ENCODE measurements around the gene SAE1.
A peak's percentile ranks its signal among the peaks of the same experiment; 100 is the strongest.

SAE1 gene

DNA sequence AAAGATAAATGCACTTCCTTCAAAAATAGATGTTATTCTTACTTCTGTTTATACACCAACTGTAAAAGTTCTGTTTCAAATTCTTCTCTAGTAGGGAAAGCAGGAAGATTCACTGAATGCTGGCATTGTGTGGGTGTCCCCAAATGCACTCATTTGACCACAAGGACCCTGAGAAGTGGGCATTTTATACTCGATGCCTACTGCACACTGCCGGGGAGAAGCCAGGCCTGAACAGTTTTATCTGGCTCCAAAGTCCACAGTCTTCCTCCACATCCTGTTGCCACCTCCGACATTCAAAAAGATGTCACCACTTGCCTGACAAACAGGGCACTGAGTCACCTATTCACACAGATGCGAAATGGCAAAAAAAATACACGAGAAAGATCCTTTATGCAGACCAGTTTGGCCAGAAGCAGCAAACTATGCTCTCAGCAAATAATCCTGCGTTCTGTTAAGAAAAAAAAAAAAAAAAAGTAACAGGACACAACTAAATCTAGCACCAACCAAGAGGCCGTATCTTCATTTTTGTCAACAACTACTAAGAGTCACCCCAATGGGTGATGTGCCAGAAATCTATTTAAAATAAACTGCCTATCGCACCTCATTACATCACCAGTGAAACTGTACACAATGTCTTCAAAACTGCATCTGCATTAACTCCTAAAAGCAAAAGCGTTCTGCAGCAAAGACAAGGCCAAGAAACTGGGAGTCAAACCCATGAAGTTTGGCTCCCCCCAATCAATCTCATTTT, 23.3 kb upstream of the SAE1 start:
- peak in 1 of 2 experiments; percentile 40 for DNase-seq

DNA sequence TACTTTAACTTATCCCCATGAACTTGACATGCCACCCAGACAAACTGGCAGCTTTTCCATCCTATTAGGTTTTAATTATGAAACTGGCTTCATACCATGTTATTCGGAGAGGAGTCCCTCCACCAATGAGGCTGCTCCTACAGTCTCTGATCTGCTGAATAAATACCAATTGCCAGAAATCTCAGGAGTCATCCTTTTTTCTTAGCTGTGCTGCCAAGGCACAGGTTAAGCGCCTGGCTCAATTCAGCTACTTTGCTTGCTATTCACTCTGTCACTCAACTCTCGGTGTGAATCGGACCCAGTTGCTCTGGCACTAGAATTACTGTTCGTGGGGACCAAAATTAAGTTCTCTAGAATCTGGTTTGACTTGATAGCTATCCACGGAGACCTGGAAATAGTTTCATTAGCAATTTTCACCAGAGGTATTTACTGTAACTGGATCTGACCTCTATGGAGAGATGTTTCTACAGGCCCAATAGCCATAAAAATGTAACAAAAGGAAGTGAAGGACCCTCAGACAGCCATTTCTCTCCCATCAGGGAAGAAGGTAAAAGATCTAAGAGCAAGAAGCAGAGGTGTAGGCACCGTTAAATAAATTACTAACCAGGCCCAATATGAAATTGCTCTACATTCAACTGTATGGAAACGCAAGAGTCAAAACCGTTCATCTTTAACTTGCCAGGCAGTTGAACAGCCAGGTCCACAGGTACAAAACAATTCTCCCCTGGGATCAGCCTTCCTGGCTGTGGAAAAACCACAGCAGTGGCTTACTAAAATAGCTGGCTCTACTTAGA, 22.5 kb upstream of the SAE1 start:
- no peak for DNase-seq

DNA sequence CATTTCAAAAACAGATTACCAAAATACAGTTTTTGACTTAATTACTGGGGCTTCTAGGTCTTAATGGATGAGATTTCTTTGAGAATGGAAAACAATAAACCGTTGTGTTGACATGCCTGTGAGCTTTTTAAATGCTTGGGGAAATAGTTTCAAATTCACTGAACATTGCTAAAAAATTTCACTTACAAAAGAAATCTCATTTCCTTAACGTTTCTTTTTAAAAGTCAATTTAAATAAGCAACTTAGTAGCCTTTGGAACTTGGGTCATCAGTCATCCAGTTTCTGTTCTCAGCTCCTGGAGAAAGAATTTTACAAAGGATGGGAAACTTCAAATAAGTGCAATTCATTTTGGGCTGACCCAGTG, 21.5 kb upstream of the SAE1 start:
- no peak for DNase-seq

DNA sequence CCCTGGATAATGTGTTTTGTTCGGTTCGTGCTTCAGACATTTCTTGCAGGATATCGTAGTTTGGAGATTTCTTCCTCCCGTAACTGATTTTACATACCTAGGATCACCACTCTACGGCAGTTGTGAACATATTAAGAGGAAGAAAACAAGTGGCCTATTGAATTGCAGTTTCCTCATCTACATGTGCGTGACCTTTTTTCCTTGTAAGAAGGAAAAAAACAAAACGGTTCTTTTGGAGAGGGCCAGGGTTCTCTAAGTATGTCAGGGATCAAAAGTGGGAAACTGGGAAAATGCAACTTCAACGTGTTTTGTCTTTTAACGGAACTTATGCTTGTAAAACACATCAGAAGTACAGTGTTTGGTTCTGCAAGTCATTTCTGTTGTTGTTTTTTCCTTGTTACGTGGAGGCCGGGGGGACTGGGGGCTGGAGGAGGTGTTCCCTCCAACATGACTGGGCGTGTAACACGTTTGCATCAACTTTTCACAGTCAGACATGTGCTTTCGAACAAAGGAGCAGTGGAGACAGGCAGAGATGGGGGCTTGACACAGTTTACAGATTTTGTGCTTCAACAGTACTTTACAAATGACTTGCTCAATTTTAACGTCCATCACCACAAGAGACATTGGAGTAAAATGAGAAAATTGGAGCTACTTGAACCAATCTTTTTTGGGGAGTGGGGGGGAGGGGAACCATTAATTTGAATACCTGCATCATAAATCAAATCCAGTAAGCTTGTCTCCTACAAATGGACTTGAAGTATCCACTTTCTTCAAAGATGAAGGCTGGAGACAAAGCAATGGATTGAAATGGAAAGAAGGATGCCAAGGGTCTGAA, 20.9 kb upstream of the SAE1 start:
- DNase-seq = peak; percentile 47 to 63

DNA sequence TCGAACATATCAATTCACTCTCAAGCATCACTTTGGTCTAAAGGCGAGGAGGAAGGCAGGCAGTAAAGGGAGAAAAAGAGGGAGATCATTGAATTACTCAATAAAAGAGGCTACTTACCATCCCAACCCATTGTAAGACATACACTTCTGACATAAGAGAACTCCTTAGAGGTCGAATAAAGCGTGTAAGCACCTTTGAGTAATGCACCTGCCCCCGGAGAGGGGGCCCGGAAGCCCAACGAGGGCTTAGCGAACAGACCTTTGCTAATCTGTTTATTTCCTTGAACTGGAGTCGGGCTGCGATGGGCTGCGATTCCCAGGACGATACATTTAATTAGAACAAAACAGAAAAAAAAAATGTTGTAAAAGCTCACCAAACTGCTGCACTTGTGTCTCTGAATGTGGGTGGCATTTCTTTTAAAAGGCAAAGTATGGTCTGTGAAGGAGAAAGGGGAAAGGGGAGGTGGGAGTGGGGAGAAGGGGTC, 20.1 kb upstream of the SAE1 start:
- peak; percentile 45 to 72 for DNase-seq

DNA sequence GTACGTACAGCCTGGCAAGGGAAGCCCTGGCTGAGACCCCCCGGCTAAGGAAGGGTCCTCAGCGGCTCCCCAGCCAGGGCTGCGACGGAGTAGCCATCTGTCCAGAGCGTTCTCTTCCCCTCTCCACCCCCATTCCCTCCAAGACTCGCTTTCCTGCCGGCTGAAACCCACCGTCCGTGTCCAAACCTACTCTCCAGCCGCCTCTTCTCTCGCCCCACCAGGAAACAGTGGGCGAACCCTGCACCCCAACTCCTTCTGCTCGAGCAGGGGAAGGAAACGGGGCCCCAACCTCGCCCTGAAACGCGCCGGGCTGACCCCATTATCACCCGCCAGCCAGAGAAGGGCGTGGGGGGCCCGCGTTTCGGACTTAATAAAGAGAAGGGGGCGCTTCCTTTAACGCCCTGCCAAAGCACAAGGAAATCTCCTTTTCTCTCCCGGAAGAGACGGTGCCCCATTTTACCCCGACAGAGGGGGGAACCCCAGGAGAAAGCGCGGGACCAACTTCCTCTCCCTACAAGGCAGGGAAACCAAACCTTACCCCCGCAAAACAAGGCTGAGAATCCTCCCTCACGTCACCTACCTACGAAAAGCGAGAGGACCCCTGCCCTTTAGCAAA, 19.5 kb upstream of the SAE1 start:
- peak; percentile 26 to 51 for DNase-seq

DNA sequence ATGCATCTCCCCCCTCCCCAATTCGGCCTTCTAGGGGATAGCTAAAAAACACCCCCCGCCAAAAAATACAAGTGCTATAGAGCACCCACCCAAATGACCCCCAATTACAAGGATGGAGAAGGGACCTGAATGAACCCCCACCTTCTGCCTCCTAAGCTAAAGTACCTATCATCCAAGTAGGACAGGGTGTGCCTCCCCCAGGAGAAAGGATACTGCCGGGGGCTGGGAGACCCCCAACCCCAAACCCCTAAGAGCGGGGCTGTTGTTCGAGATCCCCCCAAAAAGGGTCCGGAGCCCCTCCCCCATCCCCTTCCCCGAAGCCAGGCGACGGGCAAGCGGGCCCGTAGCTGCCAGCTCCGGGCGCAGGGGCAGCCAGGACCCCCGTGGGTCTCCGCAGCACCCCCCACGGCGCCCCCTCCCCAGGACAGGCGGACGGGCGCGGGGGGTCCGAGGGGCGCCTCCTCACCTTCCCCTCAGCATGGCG, 18.9 kb upstream of the SAE1 start:
- no peak for DNase-seq

DNA sequence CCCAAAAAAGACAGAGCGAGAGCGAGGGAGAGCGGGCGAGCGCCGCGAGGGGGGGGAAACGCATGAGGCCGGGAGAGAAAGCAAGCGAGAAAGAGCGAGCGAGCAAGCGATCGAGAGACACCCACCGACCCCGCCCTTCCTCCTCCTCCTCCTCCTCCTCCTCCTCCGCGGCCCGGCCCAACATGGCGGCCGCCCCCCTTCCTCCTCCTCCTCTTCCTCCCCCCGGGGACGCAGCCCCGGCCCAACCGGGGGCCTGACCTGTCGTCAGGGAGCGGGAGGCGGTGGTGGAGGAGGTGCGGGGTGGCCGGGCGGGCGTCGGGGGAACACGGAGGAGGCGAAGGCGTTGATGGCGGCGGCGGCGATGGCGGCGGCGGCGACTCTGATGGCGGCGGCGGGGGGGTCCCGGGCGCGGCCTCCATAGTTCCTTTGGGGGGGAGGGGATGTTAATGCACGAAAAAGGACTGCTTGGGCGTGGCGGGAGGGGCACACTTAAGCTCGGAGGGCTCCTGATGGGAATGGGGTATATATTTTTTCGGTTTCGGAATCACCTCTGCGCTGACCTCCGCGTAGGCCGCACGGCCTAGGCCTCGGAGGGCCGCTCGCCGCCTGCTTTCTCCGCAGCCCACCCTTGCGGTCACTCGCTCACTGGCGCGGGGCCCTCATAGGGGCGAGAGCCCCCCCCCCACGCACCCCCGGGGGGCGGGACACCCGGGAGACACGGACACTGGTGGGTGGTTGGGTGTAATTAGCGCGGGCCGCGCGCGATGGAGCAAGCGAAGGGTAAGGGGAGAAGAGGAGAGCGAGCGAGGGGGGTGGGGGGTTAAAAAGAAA, 18.3 kb upstream of the SAE1 start:
- peak; percentile 85 to 93 for DNase-seq

DNA sequence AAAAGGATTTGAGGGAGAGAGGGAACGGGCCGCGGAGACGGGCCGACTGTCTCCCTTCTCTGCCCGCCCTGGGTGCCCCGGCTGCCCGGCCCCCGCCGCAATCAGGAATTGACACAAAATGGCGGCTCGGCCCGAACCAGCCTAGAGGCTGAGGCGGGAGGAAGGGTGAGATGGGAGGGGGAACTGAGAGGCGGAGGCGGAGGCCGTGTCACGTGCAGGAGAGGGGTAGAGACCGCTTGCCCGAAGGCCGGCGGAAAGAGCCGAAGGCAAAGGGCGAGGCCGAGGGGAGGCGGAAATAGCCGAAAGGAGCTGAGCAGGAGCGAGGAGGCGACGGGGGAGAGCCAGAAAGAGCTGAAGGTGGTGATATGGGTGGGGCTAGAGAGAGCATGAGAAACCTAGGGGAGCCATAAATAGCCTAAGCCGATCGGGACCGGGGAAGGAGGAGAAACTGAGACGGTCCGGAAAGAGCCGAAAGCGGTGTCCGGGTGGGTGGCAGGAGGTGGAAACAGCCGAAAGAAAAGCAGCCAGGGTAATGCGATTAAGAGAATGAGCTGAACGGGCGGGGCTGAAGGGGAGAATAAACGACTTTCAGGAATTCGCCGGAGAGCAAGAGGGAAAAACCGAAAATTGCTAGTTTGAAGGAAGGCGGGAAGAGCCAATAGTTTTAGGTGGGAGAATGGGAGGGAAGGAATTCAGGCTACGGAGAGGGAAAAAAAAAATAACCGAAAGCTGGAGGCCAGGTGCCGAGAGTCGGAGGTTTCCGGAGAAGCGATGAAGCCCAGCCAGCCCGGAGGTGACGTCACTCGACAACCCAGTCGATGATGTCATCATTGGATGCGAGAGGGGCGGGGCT, 17.4 kb upstream of the SAE1 start, which contains the start of gene ZC3H4:
TSS of gene ZC3H4 (minus strand) at position 780 of the 853 bp plus-strand sequence. CDS start 1,192 bp downstream, outside the sequence.
- peak; percentile 98 to 100 for DNase-seq

DNA sequence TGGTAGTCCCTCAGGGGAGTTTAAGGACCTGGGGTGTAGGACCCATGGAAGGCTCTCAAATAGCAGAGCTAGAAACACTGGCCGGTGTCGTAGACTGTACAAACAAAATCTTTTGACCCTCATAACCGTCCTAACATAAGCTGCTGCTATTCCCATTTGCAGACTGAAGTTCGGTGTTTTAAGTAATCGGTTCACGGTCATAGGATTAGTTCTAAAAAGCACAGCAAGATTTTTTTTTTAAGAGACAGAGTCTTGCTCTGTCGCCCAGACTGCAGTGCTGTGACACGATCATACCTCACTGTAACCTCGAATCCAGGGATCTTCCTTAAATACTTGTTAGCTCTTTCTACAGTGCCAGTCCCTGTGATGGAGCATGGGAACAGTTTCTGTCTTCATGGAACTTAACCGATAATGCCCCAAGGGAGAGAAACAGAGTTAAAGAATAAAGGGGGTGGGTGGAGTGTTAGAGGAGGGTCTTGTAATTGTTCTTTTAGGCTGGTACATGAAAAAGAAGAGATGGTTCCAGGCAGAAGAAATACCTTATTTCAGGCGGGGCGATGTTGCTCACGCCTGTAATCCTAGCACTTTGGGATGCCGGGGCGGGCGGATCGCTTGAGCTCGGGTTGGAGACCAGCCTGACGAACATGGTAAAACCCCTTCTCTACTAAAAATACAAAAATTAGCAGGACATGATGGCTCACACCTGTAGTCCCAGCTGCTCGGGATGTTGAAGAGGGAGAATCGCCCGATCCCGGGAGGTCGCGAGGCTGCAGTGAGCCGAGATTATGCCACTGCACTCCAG, 16.6 kb upstream of the SAE1 start:
- no peak for DNase-seq

DNA sequence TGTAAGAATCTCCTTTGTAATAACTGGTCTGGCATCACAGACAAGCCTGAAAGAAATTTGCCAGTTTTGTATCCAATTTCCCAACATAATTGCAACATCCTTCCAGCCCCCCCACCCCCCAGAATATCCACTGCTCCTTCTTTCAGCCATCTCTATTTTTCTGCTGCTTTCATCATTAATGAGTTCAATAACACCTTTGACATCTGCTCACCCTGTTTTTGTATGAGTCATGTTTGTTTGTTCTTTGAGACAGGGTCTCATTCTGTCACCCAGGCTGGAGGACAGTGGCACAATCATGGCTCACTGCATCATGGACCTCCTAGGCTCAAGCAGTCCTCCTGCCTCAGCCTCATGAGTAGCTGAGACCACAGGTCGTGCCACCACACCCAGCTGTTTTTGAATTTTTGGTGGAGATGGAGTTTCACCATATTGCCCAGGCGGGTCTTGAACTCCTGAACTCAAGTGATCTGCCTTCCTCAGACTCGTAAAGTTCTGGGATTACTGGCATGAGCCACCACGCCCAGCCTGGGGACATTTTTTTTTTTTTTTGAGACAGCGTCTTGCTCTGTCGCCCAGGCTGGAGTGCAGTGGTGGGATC, 10.1 kb upstream of the SAE1 start:
- no peak for DNase-seq

DNA sequence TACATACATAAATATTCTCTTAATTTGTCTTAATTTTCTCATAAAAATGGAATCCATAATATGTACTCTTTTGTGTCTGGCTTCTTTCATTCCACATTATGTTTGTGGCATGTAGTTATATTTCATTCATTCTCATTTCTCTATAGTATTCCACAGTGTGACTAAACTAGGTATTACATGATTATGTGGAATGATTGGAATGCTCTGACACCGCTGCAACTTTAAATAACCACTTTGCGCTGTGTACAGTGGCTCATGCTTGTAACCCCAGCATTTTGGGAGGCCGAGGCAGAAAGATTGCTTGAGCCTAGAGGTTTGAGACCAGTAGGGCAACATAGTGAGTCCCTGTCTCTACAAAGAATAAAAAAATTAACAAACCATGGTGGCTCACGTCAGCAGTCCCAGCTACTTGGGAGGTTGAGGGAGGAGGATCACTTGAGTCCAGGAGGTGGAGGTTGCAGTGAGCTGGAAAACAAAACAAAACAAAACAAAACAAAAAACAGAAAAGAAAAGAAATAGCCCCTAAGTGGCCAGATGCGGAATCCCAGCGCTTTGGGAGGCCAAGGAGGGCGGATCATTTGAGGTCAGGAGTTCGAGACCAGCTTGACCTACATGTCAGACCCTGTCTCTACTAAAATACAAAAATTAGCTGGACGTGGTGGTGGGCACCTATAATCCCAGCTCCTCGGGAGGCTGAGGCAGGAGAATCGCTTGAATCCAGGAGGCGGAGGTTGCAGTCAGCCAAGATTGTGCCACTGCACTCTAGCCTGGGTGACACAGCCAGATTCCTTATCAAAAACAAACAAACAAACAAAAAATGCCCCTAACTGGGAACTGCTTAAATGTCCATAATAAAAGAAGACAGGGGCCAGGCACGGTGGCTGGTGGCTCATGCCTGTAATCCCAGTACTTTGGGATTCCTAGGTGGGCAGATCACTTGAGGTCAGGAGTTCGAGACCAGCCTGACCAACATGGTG, 8.0 kb upstream of the SAE1 start:
- no peak for DNase-seq

DNA sequence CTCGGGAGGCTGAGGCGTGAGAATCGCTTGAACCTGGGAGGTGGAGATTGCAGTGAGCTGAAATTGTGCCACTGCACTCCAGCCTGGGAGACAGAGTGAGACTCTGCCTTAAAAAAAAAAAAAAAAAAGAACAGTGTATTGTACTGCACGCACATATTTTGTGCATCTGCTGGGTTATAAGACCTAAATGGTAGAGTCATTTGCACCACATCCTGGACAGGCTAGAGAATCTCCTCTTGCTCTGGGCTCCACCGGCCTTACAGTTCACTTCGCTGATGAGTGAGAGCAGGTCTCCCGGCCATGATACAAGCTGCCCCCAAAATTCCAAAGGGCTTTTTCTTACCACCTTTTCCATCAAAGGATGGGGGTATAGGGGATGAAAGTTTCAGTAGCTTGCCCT, 7.2 kb upstream of the SAE1 start:
- no peak for DNase-seq

DNA sequence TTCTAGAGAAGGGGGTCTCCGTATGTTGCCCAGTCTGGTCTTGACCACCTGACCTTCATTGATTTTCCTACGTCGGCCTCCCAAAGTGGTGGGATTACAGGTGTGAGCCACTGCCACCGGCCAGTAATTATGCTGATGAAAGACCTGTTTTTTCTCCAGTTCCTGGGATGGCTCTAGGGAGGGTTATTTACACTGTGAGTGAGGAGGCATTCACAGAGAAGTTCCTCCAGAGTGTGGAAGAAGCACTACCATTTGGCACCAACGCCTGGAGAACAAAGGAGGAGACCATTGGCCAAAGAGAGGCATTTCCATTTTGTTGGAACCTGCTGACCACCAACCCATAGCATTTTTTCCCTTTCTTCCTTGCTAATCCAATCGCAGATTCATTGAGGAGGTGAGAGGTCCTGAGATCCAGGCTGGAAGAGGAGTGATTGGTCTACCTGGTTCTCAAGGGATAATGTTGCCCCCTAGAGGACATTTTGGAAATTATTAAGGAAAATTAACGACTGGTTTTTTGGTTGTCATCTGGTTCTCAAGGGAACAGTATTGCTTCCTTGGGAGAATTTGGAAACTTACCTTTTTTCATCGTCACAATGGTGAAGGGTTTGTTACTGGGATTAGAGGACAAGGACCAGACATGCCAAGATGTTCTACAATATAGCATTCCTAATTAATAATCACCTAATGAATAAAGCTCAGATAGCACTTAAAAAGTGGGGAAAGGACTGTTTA, 5.5 kb upstream of the SAE1 start:
- no peak for DNase-seq

DNA sequence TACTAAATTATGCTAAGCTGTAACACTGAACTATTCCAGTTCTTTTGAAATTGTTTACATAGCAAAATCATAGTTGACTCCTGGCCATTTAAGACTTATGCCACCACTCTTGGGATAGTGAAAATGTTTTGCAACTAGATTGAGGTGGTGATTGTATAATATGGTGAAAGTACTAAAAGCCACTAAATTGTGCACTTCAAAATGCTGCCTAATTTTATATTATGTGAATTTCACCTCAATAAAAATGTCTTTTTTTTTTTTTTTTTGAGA, 5.0 kb upstream of the SAE1 start:
- no peak for DNase-seq

DNA sequence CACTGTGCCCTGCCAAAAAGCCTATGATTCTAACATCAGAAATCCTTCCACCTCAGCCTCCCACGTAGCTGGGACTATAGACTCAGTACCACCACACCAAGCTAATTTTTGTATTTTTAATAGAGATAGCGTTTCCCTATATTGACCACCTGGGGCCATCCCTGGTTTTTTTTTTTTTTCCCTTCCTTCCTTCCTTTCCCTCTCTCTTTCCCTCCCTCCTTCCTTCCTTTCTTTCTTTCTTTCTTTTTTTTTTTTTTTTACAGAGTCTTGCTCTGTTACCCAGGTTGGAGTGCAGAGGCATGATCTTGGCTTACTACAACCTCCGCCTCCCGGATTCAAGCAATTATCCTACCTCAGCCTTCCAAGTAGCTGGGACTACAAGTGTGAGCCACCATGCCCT, 1.1 kb upstream of the SAE1 start:
- no peak for DNase-seq

DNA sequence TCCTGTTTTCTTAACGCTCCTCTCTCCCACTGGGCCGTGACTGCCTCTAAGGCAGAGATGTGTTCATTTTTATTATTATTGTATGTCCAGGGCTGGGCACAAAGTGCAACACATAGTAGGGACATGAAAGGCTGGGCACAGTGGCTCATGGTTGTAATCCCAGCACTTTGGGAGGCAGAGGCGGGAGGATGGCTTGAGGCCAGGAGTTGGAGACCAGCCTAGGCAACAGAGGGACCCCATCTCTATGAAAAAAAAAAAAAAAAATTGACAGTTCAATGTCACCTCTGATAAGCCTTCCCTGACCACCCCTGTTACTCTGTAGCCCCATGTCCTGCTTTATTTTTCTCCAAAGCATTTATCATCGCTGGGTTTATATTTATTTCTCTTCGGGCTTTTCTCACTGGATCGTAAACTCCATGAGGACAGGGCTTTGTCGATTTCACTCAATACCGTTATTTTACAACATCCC, 481 bp upstream of the SAE1 start:
- DNase-seq = no peak

All from stimulated activated CD4-positive, alpha-beta T cell treated with anti-CD3 and anti-CD28 coated beads, Interleukin-4, amount 100 ng/mL, for 4 hours (primary cell).